Measurements from ENCODE around the gene CSRNP3. TPM values are rescaled to one million over a fixed set of nuclear protein-coding genes. Genes with fewer than 3 reads are reported as not detected.

Gene CSRNP3
- total RNA-seq, 1 donor from 2014 or later, result 1.6 TPM

DNA sequence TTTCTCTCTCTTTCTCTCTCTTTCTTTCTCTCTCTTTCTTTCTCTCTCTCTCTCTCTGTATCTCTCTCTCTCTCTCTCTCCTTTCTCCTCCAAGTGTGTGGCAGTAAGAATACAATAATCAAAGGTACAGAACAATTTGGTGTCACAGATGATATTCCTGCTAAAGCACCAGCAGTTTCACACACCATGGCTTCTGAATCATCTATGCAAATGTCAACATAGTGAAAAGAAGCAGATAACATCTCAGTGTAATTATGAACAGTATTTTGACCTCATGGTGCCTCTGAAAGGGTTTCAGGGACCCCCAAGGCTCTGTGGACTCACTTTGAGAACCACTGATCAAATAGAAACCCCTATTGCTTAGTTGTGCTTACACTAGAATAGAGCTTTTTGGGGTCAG, 38.5 kb upstream of the CSRNP3 start:
- TF ChIP-seq, protein P1, sequence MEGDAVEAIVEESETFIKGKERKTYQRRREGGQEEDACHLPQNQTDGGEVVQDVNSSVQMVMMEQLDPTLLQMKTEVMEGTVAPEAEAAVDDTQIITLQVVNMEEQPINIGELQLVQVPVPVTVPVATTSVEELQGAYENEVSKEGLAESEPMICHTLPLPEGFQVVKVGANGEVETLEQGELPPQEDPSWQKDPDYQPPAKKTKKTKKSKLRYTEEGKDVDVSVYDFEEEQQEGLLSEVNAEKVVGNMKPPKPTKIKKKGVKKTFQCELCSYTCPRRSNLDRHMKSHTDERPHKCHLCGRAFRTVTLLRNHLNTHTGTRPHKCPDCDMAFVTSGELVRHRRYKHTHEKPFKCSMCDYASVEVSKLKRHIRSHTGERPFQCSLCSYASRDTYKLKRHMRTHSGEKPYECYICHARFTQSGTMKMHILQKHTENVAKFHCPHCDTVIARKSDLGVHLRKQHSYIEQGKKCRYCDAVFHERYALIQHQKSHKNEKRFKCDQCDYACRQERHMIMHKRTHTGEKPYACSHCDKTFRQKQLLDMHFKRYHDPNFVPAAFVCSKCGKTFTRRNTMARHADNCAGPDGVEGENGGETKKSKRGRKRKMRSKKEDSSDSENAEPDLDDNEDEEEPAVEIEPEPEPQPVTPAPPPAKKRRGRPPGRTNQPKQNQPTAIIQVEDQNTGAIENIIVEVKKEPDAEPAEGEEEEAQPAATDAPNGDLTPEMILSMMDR (conservative IDR thresholded peaks at IDR 0.05; ENCODE audit: low read depth, low read length), result no peak
- DNase-seq (ENCODE audit: low read depth), result no peak
- no peak overlapping the region for H3K4me3 ChIP-seq (ENCODE audit: low read depth, low read length)

DNA sequence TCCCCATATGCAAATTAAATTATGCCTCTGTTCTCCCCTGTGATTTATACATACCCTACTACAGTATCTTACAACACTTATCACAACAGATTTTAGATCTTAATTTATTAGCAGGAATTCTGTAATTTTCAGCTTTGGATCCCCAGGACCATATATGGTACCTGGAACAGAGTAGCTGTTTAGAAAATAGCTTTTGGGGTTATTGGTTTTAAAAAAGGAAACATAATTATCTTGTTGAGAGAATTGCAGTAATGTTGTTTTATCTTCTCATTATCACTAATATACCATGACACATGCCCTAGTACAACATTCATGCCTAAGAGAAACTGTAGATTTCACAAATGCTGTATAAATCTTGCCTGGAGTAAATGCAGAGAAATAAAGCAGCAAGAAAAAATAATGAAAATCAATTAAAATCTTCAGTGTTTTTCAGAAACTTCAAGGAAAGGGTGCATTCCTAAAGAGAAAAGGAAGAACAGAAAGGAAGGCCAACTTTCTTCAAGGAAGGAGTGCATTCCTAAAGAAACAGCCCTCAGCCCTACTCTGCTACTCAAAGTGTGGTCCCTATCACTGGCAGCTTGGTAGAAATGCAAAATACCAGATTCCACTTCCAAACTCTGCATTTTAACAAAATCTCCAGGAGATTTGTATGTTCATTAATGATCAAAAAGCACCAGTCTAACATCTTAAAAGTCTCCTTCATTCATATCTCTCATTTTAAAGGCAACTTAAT, 37.1 kb upstream of the CSRNP3 start:
- H3K4me3 ChIP-seq (ENCODE audit: low read depth, low read length), result no peak overlapping the region
- DNase-seq (ENCODE audit: low read depth), result no peak
- TF ChIP-seq, protein P1 (conservative IDR thresholded peaks at IDR 0.05; ENCODE audit: low read depth, low read length), result no peak

DNA sequence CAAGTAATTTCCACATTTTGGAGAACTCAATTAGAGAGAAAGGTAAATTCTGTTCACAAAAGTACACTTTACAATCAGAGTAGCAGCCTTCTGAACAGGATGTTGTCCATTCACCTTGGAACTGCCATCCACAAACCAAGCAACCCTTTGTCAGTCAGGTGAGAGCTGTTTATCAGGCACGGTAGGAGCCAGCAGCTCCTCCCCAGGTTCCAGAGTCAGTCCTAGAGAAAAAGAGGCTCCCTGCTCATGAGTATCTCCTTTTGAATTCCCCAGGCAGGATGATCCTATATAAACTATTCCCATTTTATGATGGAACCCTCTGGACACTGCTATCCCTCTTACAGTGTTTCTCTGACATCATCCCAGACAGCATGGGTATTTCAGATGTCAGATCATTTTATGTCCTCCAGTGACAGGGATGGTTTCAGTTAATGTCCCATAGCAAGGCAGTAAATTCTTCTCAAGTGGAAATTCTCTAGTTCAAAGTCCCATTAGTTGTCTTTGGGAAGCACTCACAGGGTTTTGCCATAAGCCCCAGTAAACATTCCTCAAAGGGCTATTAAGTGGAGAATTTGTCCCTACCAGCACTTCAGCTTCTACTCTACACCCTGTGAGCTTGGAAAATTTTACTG, 34.5 kb upstream of the CSRNP3 start:
- no peak for DNase-seq (ENCODE audit: low read depth)
- TF ChIP-seq, protein P1 (conservative IDR thresholded peaks at IDR 0.05; ENCODE audit: low read depth, low read length), result no peak
- H3K4me3 ChIP-seq (ENCODE audit: low read depth, low read length), result no peak overlapping the region

DNA sequence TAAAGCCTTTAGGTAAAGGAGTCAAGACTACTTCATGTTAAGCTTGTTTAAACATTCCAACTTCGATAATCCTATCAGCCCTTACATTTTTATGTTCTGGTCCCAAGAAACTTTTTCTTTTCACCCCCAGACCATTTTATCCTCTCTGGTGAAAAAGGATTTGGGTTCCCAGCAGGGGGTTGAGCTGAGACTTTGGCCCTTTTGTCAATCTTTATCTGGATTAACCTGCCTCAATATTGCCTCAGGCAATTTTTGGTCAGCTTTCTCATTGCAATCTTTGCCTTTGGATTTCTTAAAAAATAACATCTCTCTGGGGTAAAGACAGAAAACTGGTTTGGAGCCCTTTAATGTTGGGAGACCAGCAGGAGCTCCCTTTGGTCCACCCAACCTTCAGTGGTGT, 33.9 kb upstream of the CSRNP3 start:
- no peak overlapping the region for H3K4me3 ChIP-seq (ENCODE audit: low read depth, low read length)
- no peak for DNase-seq (ENCODE audit: low read depth)
- TF ChIP-seq, protein P1 (conservative IDR thresholded peaks at IDR 0.05; ENCODE audit: low read depth, low read length), result no peak

DNA sequence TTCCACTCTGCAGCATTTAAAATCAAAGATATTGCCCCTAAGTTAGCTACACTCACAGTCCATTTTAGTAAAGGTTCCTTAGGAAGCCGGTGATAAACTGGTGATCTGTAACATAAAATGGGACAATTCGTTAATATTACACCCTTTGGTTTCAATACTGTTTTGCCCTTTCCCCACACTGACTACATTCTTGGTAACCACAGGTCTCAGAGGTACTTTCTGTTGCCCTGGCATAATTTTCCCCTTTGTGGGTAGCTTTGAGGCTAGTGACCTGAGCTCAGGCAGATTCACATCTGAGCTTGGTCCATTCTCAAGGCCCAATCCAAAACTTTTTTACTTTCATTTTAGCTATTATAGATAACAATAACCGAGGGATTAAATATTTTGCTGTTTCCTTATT, 32.9 kb upstream of the CSRNP3 start:
- TF ChIP-seq, protein P1 (conservative IDR thresholded peaks at IDR 0.05; ENCODE audit: low read depth, low read length), result no peak
- no peak for DNase-seq (ENCODE audit: low read depth)
- H3K4me3 ChIP-seq (ENCODE audit: low read depth, low read length), result no peak overlapping the region

DNA sequence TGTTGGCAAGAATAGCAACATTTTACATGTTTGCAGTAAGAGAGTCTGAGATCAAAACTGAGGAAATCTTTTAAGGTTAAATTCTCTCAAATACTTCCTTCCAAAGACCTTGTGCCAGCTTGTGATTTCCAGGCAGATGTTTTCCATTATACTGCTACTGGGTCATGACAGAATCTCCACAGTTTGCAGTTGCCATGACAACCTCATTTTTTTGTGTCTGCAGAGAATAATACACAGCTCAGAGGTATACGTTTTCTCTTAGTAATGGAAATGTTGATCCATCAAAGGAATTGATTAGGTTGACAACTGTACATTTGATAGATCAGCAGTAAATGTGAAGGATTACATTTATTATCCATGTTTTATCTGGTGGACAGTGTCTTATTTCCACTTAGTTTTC, 29.1 kb upstream of the CSRNP3 start:
- no peak for DNase-seq (ENCODE audit: low read depth)
- TF ChIP-seq, protein P1 (conservative IDR thresholded peaks at IDR 0.05; ENCODE audit: low read depth, low read length), result no peak
- no peak overlapping the region for H3K4me3 ChIP-seq (ENCODE audit: low read depth, low read length)

DNA sequence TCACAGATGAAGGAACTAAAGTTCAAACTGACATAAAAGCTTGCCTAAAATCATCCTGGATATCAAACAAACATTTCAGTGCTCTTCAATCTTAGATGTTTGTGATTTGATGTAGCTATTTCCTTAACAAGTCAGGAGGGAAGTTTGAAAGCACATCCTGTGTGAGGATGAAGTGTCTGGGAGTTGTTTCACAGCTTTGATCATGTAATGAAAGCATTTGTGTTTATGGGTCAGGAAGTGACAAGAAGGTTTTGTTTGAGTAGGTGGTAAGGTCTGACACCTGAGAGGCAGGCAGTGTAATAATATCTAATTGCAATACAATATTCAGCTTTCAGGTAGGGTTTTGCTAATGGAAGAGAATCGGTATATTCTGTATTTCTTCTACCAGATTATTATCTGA, 26.0 kb upstream of the CSRNP3 start:
- TF ChIP-seq, protein P1 (conservative IDR thresholded peaks at IDR 0.05; ENCODE audit: low read depth, low read length), result no peak
- H3K4me3 ChIP-seq (ENCODE audit: low read depth, low read length), result no peak overlapping the region
- no peak for DNase-seq (ENCODE audit: low read depth)

All from epithelial cell of proximal tubule (primary cell).